ENCODE measurements around the gene IGHMBP2. TPM values are rescaled to one million over a fixed set of nuclear protein-coding genes. Genes with fewer than 3 reads are reported as not detected.

The IGHMBP2 gene
- total RNA-seq, 4 donors from 2014 or later = 30.2 to 59.5 (median 49.2) TPM

GRCh38 chr11:68987211-68987610, 83.5 kb downstream of the IGHMBP2 start:
- TF ChIP-seq POLR2A (IDR thresholded peaks at IDR 0.05) = no peak
- TF ChIP-seq, protein P1, sequence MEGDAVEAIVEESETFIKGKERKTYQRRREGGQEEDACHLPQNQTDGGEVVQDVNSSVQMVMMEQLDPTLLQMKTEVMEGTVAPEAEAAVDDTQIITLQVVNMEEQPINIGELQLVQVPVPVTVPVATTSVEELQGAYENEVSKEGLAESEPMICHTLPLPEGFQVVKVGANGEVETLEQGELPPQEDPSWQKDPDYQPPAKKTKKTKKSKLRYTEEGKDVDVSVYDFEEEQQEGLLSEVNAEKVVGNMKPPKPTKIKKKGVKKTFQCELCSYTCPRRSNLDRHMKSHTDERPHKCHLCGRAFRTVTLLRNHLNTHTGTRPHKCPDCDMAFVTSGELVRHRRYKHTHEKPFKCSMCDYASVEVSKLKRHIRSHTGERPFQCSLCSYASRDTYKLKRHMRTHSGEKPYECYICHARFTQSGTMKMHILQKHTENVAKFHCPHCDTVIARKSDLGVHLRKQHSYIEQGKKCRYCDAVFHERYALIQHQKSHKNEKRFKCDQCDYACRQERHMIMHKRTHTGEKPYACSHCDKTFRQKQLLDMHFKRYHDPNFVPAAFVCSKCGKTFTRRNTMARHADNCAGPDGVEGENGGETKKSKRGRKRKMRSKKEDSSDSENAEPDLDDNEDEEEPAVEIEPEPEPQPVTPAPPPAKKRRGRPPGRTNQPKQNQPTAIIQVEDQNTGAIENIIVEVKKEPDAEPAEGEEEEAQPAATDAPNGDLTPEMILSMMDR (IDR thresholded peaks at IDR 0.05) = no peak
- Histone ChIP-seq H3K27me3 (no peaks in the 10 kb centered on the region), H3K4me1 (no peaks in the 10 kb centered on the region), H3K9me3 (no peaks in the 10 kb centered on the region), H3K36me3 (no peaks in the 10 kb centered on the region), H3K27ac (no peak overlapping the region), H3K4me3 (no peak overlapping the region)
- no peak for DNase-seq

GRCh38 chr11:68988491-68988890, 84.8 kb downstream of the IGHMBP2 start:
- TF ChIP-seq, protein P1 (IDR thresholded peaks at IDR 0.05) = no peak
- TF ChIP-seq POLR2A (IDR thresholded peaks at IDR 0.05) = no peak

More at GRCh38 chr11:68988491-68988890, 84.8 kb downstream of the IGHMBP2 start:
- Histone ChIP-seq H3K4me1 (no peaks in the 10 kb centered on the region), H3K27ac (no peak overlapping the region), H3K4me3 (no peak overlapping the region), H3K27me3 (no peaks in the 10 kb centered on the region), H3K36me3 (no peaks in the 10 kb centered on the region), H3K9me3 (no peaks in the 10 kb centered on the region)
- DNase-seq = no peak

Other genes with a start within 250 kb of the IGHMBP2 start
- gene GAL, start 219.3 kb upstream of the IGHMBP2 start, total RNA-seq = 1 to 10 TPM in 1 of 4 donors, not detected in 3; 1.2 TPM
- 10 to 100 TPM in 2 of 4 donors, 1 to 10 TPM in 2; 2.6 to 16.7 (median 8.2) TPM for gene TESMIN, start 152.4 kb upstream of the IGHMBP2 start, total RNA-seq
- 100 to 1,000 TPM in 3 of 4 donors, 10 to 100 TPM in 1; 80.6 to 372 (median 118) TPM for gene CPT1A, start 62.0 kb upstream of the IGHMBP2 start, total RNA-seq
- 10 to 100 TPM; 27.4 to 49.5 (median 38.1) TPM for gene MRPL21, start 59 bp upstream of the IGHMBP2 start, total RNA-seq
- not detected for gene MRGPRD, start 77.1 kb downstream of the IGHMBP2 start, total RNA-seq
- 10 to 100 TPM in 1 of 4 donors, 1 to 10 TPM in 3; 4.2 to 21.9 (median 5.2) TPM for gene MRGPRF, start 109.4 kb downstream of the IGHMBP2 start, total RNA-seq
- 10 to 100 TPM; 22.4 to 42.5 (median 33.0) TPM for gene TPCN2, start 145.0 kb downstream of the IGHMBP2 start, total RNA-seq